Measurements from ENCODE around the gene TMEM244.
"Not testable (repeated sequence)": the region's sequence is repeated elsewhere in the genome, so short reads cannot be mapped to it uniquely, and the experiment has no call there.

Gene TMEM244

DNA sequence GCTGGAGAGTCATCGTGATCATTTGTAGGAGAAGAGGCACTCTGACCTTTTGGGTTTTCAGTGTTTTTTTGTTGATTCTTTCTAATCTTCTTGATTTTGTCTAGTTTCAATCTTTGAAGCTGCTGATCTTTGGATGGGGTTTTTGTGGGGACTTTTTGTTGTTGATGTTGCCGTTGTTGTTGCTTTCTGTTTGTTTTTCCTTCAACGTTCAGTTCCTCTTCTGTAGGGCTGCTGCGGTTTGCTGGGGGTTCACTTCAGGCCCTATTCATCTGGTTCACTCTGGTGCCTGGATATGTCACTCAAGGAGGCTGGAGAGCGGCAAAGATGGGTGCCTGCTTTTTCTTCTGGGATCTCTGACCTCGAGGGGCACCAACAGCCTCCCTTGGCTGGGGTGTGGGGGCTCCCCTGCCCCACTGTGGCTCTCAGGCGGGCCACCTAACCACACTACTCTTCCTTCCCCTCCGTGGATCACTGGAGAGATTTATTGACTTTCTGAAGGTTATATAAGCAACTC is 21.5 kb upstream of the TMEM244 start:
- DNase-seq (no peak), ATAC-seq (no peak)
- Mint-ChIP-seq H3K27me3 (peaks cover 4% of the 10 kb centered on the region), H3K4me3 (no peak overlapping the region), H3K36me3 (ENCODE audit: low read depth) (peaks cover 2% of the 10 kb centered on the region), H3K4me1 (peaks cover 8% of the 10 kb centered on the region), H3K27ac (no peak overlapping the region), H3K9me3 (peaks cover 10% of the 10 kb centered on the region)

DNA sequence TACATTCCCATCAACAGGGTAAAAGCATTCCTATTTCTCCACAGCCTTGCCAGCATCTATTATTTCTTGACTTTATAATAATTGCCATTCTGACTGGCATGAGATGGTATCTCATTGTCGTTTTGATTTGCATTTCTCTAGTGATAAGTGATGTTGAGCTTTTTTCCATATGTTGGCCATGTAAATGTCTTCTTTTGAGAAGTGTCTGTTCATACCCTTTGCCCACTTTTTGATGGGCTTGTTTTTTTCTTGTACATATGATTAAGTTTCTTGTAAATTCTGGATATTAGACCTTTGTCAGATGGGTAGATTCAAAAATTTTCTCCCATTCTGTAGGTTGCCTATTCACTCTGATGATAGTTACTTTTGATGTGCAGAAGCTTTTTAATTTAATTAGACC is 16.8 kb upstream of the TMEM244 start:
- not testable (repeated sequence) for H3K36me3 Mint-ChIP-seq (ENCODE audit: low read depth); H3K27ac Mint-ChIP-seq; H3K27me3 Mint-ChIP-seq; H3K4me3 Mint-ChIP-seq; H3K9me3 Mint-ChIP-seq; ATAC-seq; DNase-seq
- H3K4me1 Mint-ChIP-seq = peaks cover 19% of the 10 kb centered on the region

DNA sequence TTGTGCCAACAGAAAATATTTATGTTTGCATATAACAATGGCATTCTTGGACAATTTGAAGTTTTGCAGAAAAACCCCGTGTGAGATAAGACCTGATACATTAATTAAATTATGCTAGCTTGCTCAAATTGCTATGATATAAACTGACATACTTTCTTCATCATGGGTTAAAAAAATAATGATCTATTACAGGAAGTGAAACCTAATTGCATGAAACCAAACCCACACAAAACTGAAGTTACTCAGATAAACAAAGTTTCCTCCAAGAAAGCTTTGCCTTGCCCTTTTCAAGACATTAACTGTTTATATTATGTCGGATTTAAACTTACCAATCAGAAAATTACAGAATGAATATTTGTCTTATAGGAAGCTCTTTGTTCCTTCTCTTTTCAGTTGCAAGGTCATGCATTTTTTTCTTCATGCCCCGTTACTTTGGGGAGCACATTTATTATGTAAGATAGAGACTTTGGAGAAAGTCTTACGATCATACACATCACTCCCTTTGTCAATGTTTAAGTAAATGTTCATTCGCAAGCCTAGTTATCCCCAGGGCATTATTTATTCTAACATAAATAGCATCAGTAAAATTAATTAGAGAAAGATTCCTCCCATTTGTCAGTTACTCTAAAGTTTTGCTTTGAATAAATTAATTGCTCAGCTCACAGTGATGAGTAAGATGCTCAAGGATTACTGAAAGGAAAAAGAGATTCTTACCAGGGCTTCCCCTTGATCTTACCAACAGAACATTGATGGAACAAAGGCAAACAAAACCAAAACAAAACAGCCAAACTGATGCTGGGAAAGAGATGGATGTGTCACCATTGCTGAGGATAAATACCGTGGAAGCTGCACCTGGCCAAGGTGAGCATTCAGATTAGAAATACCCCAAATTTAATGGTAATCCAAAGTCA is 14.8 kb upstream of the TMEM244 start:
- DNase-seq = no peak
- H3K4me1 Mint-ChIP-seq = peaks cover 13% of the 10 kb centered on the region
- H3K36me3 Mint-ChIP-seq (ENCODE audit: low read depth) = no peaks in the 10 kb centered on the region
- no peaks in the 10 kb centered on the region for H3K27me3 Mint-ChIP-seq
- H3K27ac Mint-ChIP-seq = no peak overlapping the region
- ATAC-seq = no peak
- H3K9me3 Mint-ChIP-seq = peaks cover 4% of the 10 kb centered on the region
- H3K4me3 Mint-ChIP-seq = no peak overlapping the region

DNA sequence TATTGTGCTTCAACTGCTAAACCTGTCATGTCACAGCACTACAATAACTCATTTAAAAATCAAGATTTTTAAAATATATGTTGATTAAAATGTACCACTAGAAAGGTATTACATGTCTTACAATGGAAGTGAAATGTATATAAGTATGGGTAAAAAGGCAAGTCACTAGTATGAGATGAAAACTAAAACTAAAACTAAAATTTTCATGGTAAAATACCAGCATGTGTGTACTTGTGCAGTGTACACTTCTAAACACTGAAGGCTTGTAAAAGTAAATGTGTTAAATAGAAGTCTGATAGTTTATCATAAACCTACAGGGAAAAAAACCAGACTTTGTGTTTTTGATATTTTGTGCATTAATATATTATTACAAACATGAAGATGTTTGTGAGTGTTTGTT is 13.7 kb upstream of the TMEM244 start:
- ATAC-seq (no peak), DNase-seq (no peak)
- Mint-ChIP-seq H3K4me1 (peaks cover 13% of the 10 kb centered on the region), H3K4me3 (no peak overlapping the region), H3K27me3 (no peaks in the 10 kb centered on the region), H3K27ac (no peak overlapping the region), H3K36me3 (ENCODE audit: low read depth) (no peaks in the 10 kb centered on the region), H3K9me3 (peaks cover 4% of the 10 kb centered on the region)

DNA sequence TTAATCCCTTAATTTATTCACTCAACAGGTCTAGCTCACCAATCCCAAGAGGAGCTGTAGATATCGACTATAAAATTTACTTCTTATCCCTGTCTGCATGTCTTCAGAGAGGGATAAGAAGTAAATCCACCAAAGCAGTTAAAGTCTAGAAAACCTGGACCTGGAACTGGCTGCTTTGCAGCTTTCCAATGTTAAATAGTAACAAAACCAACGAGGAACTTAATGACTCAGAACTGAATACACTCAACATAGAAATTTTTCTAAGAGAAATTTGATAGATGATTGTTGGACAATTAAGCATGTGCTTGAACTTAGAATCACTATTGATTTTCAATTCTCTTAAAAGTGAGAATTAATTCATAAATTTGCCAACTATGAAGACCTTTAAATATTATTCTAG is 11.5 kb upstream of the TMEM244 start:
- no peaks in the 10 kb centered on the region for H3K9me3 Mint-ChIP-seq
- peaks cover 13% of the 10 kb centered on the region for H3K4me1 Mint-ChIP-seq
- H3K36me3 Mint-ChIP-seq (ENCODE audit: low read depth) = no peaks in the 10 kb centered on the region
- ATAC-seq = no peak
- no peak for DNase-seq
- no peak overlapping the region for H3K27ac Mint-ChIP-seq
- no peak overlapping the region for H3K4me3 Mint-ChIP-seq
- H3K27me3 Mint-ChIP-seq = no peaks in the 10 kb centered on the region

DNA sequence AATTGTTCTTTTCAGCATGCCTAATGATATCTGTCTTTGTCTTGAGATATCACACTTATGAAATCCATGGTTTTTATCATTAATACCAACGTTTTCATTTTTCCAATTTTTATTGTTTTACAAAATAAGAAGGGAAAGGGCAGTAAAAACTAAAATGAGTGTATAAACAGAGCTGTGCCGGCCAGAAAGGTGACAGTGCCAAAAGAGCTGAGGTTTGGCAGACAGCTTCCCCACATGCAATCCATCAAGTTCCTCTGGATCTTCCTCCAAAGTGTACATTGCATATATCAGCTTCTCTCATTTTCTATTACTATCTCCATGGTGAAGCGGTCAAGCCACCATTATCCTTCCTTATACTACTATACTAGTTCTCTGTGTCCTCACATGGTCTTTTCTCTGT is 10.1 kb upstream of the TMEM244 start:
- no peaks in the 10 kb centered on the region for H3K36me3 Mint-ChIP-seq (ENCODE audit: low read depth)
- no peaks in the 10 kb centered on the region for H3K9me3 Mint-ChIP-seq
- DNase-seq = no peak
- H3K27ac Mint-ChIP-seq = no peak overlapping the region
- H3K4me3 Mint-ChIP-seq = no peak overlapping the region
- no peak for ATAC-seq
- H3K27me3 Mint-ChIP-seq = no peaks in the 10 kb centered on the region
- H3K4me1 Mint-ChIP-seq = peaks cover 12% of the 10 kb centered on the region

DNA sequence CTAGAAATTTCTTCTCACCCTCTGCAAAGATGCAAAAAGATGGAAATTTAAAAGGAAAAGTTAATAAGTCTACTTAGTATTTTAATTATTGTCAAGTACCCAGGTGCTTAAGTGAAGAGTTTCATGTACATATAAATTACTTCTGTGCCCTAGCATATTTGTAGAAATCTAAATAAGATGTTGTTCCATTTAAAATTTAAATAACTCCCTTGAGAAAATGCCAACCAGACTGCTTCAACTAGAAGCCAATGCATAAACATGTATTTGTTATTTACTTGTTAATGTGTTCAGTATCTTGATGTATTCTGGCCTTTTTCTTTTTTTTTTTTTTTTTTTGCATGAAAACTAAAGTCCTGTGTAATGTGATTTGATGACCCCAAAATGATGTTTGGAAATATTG is 6.3 kb upstream of the TMEM244 start:
- DNase-seq = no peak
- Mint-ChIP-seq H3K4me3 (no peak overlapping the region), H3K36me3 (ENCODE audit: low read depth) (no peaks in the 10 kb centered on the region), H3K4me1 (no peaks in the 10 kb centered on the region), H3K27me3 (no peaks in the 10 kb centered on the region), H3K9me3 (no peaks in the 10 kb centered on the region), H3K27ac (no peak overlapping the region)
- ATAC-seq = no peak

DNA sequence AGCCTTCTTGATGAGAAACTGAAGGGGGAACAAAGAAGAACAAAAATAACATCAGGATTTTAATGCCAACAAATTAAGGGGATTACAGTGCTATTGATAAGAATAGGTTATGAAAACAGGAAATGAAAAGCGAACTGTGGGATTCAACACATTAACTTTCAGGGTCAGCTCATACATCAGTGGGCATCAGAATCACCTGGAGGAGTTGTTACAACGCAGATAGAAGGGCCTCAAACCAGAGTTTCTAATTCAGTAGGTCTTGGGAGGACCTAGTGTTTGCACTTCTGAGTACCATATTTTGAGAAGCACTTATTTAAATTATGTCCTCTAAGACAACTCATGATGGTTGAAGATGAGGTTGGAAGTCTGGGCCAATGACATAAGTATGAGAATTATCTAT is 5.6 kb upstream of the TMEM244 start:
- H3K4me3 Mint-ChIP-seq = no peak overlapping the region
- no peaks in the 10 kb centered on the region for H3K27me3 Mint-ChIP-seq
- no peak overlapping the region for H3K27ac Mint-ChIP-seq
- no peaks in the 10 kb centered on the region for H3K9me3 Mint-ChIP-seq
- no peaks in the 10 kb centered on the region for H3K4me1 Mint-ChIP-seq
- no peaks in the 10 kb centered on the region for H3K36me3 Mint-ChIP-seq (ENCODE audit: low read depth)
- DNase-seq (no peak), ATAC-seq (no peak)

DNA sequence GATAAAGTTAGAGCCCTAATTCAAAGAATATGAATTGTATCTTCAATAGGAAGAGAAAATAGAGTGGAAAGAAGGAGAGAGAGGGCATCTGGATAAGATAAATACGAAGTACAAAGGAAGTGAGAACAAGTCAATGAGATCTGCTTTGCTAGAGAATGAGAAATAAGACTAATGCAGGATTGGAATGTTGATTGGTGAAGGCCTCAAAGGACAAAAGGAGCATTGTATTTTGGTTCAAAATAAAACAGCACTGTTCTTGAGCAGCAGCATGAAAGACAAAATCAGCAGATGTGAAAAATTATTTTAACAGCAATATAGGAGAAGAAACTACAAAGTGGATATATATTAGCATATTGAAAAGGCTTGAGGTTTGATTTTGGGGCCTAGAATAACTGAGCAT is 5.1 kb upstream of the TMEM244 start:
- Mint-ChIP-seq H3K4me3 (no peak overlapping the region), H3K36me3 (ENCODE audit: low read depth) (no peaks in the 10 kb centered on the region), H3K9me3 (no peaks in the 10 kb centered on the region), H3K27ac (no peak overlapping the region), H3K4me1 (no peaks in the 10 kb centered on the region), H3K27me3 (no peaks in the 10 kb centered on the region)
- ATAC-seq (no peak), DNase-seq (no peak)

DNA sequence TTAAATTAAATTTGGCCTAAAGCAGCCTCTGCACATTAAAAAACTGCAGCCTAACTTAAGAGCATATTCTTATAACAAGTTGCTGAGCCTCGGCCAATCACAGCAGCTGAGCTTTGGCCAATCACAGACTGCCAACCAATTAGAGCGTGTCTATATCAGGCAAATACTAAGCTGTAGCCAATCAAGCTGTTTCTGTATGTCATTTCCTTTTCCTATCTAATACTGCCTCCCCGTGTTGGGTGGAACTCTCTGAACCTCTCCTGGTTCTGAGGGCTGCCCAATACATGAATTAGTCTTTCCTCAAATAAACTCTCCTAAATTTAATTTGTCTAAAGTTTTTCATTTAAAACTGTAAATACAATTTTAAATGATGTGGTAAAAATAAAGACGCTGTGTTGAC is 3.9 kb upstream of the TMEM244 start:
- H3K4me3 Mint-ChIP-seq = no peak overlapping the region
- H3K36me3 Mint-ChIP-seq (ENCODE audit: low read depth) = no peaks in the 10 kb centered on the region
- H3K9me3 Mint-ChIP-seq = no peaks in the 10 kb centered on the region
- no peak for DNase-seq
- no peak for ATAC-seq
- no peaks in the 10 kb centered on the region for H3K27me3 Mint-ChIP-seq
- no peak overlapping the region for H3K27ac Mint-ChIP-seq
- H3K4me1 Mint-ChIP-seq = peaks cover 9% of the 10 kb centered on the region

DNA sequence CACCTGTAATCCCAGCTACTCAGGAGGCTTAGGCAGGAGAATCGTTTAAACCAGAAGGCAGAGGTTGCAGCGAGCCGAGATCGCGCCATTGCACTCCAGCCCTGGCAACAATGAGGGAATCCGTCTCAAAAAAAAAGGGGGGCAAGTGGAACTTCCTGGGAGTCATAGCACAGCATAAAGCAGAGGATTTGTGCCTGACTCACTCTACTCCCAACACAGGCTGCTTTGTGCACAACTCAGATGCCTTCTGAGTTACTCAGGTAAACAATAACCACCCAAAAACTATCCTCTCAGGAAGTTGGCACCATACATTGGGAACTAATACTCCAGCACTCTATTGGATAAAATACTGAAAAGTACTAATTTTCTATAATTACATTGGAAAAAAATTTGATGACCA is 2.5 kb upstream of the TMEM244 start:
- no peak for ATAC-seq
- DNase-seq = no peak
- no peaks in the 10 kb centered on the region for H3K27me3 Mint-ChIP-seq
- H3K9me3 Mint-ChIP-seq = no peaks in the 10 kb centered on the region
- H3K4me1 Mint-ChIP-seq = peaks cover 9% of the 10 kb centered on the region
- no peak overlapping the region for H3K27ac Mint-ChIP-seq
- H3K36me3 Mint-ChIP-seq (ENCODE audit: low read depth) = no peaks in the 10 kb centered on the region
- H3K4me3 Mint-ChIP-seq = no peak overlapping the region

DNA sequence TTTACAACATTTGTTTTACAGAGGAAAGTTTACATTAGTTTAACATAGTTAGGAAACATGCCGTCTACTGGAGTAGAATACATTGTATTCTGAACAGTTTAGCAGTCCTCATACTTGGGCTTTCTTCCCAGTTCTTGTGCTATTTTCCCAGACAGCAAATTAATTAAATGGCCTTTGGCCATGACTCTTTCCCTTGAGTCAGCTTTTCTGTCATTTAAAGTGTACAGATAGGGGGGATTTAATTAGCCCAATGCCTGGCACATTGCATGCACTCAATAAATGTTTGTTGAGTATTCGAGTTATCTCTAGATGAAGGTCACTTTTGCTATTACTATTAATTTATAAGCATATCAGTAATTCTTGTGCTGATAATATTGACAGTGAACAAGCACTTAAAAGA is 1.6 kb downstream of the TMEM244 start:
- no peak overlapping the region for H3K4me3 Mint-ChIP-seq
- peaks cover 9% of the 10 kb centered on the region for H3K4me1 Mint-ChIP-seq
- H3K36me3 Mint-ChIP-seq (ENCODE audit: low read depth) = no peaks in the 10 kb centered on the region
- ATAC-seq = no peak
- no peak overlapping the region for H3K27ac Mint-ChIP-seq
- H3K27me3 Mint-ChIP-seq = no peaks in the 10 kb centered on the region
- no peaks in the 10 kb centered on the region for H3K9me3 Mint-ChIP-seq
- DNase-seq = no peak

DNA sequence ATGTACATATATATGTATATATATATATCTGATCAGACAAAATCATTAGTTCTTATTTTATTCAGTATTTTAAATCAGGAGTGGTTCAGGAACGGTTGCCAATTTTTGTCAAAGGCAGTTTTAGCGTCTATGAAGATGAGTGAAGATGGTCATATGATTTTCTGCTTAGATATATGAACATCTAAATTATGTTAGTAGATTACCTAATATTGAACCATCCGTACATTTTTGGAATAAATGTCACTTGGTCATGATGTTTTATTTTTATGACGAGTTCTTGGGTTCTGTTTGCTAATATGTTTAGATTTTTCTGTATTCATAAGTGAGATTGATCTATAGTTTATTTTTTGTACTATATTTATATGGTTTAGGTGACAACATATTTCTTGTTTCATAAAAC is 3.3 kb downstream of the TMEM244 start:
- H3K27ac Mint-ChIP-seq = no peak overlapping the region
- no peaks in the 10 kb centered on the region for H3K9me3 Mint-ChIP-seq
- peaks cover 9% of the 10 kb centered on the region for H3K4me1 Mint-ChIP-seq
- no peak overlapping the region for H3K4me3 Mint-ChIP-seq
- H3K36me3 Mint-ChIP-seq (ENCODE audit: low read depth) = no peaks in the 10 kb centered on the region
- no peaks in the 10 kb centered on the region for H3K27me3 Mint-ChIP-seq
- no peak for ATAC-seq
- no peak for DNase-seq

DNA sequence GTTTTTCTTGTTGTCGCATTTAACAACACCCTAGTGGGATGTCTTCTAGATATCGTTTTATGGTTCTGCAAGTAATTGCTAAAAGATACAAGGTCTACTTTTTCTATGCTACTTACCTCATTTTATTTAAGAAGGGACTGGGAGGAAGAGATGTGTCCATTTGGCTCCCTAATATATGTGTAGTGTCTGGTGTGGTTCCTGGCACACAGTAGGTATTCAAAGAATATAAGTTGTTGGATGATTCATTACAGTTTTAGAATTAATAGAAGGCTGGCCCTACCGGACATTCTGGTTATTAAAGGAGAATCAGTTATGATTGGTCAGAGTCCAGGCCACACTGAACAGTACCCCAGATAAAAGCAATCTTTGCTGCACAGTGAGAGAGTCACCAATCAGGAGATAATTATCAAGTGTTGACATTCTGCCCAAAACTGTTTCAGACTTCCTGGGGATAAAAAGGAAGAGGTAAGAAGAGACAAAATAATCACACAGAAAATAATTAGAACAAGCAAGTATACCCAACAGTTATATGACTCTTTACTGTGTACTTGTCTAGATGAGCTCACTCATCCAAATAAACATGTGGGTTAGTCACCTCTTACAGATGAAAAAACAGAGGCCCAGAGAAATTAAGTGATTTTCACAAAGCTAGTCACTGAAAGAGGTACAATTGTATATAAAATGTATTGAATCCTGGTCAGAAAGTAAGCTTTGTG is 7.0 kb downstream of the TMEM244 start:
- no peaks in the 10 kb centered on the region for H3K9me3 Mint-ChIP-seq
- H3K4me1 Mint-ChIP-seq = peaks cover 1% of the 10 kb centered on the region
- H3K36me3 Mint-ChIP-seq (ENCODE audit: low read depth) = no peaks in the 10 kb centered on the region
- ATAC-seq = no peak
- no peaks in the 10 kb centered on the region for H3K27me3 Mint-ChIP-seq
- H3K4me3 Mint-ChIP-seq = no peak overlapping the region
- H3K27ac Mint-ChIP-seq = no peak overlapping the region
- DNase-seq = no peak

DNA sequence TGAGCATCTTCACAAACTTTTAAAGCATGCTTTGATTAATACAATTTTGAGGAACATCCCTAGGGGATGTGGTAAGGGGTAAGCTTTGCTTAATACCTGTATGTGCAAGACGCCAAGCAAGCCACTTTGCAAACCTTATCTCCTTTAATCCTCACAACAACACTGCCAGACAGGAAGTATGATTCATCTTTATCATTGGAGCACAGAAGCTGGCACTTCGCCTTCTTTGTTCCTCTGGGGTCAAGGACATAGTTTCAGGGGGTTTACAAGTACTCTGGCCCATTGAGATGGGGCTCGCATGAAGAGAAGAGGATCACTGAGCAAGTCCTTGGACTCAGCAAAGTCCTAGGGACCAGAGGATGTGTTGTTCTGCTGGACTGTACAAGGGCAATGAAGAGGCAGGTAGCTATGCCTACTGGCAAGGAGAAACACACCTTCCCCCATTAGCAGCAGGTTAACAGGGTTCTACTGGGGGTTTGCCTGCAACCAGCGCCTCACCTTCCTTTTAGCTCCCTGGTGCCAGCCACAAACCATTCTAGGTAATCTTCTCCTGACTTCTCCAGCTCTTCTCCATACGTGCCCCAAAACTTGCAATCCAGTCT is 8.8 kb downstream of the TMEM244 start:
- H3K36me3 Mint-ChIP-seq (ENCODE audit: low read depth) = no peaks in the 10 kb centered on the region
- ATAC-seq = no peak
- no peak overlapping the region for H3K4me3 Mint-ChIP-seq
- H3K9me3 Mint-ChIP-seq = no peaks in the 10 kb centered on the region
- H3K27me3 Mint-ChIP-seq = peaks cover 2% of the 10 kb centered on the region
- no peak for DNase-seq
- no peak overlapping the region for H3K27ac Mint-ChIP-seq
- H3K4me1 Mint-ChIP-seq = peaks cover 1% of the 10 kb centered on the region

Measured in activated naive CD8-positive, alpha-beta T cell treated with anti-CD3 and anti-CD28 coated beads, Interleukin-2, amount 50 U/mL, for 24 hours (primary cell).